ENCODE results near the gene RAVER2.
"Not testable (repeated sequence)": the region's sequence is repeated elsewhere in the genome, so short reads cannot be mapped to it uniquely, and the experiment has no call there.

Gene RAVER2

DNA sequence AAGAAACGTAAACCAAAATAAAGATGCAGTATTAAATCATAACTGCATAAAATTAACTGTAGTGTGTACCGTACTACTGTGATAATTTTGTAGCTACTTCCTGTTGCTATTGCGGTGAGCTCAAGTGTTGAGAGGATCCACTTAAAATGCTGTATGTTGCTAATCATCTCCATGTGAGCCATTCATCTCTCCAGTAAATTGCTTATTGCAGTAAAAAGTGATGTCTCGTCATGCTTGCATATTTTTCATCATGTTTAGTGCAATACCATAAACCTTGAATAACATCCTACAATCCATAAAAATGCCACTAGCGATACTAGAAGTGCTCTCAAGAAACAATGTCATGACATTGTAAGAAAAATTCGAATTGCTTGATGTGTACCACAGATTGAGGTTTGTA lies 66.3 kb downstream of the RAVER2 start:
- DNase-seq (ENCODE audit: low spot score) = no peak

DNA sequence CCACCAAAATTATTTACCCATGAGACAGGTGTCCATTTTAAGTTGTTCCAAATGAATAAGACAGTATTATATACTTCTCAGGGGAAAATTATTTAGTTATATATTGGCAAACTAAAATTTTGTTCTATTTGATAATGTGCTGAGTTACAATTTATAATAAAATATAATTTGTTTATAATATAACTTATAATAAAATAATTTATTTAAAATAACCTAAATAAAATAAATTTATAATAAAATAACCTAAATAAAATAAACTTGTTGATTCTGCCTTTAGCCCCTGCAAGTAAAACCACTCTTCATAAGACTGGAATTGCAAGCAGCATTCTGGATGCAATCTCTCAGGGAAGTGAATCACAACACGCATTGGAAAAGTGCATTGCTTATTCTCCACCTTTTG lies 69.6 kb downstream of the RAVER2 start:
- no peak for DNase-seq (ENCODE audit: low spot score)

DNA sequence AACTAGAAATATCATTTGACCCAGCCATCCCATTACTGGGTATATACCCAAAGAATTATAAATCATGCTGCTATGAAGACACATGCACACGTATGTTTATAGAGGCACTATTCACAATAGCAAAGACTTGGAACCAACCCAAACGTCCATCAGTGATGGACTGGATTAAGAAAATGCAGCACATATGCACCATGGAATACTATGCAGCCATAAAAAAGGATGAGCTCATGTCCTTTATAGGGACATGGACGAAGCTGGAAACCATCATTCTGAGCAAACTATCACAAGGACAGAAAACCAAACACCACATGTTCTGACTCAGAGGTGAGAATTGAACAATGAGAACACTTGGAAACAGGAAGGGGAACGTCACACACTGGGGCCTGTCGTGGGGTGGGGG lies 72.5 kb downstream of the RAVER2 start:
- DNase-seq (ENCODE audit: low spot score) = not testable (repeated sequence)

DNA sequence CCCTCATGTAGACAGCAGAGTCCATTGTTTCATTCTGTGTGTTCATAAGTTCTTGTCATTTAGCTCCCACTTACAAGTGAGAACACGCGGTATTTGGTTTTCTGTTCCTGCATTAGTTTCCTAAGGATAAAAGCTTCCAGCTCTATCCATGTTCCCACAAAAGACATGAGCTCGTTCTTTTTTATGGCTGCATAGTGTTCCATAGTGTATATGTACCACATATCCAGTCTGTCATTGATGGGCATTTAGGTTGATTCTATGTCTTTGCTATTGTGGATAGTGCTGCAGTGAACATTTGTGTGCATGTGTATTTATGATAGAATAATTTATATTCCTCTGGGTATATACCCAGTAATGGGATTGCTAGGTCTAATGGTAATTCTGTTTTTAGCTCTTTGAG lies 75.7 kb downstream of the RAVER2 start:
- not testable (repeated sequence) for DNase-seq (ENCODE audit: low spot score)

DNA sequence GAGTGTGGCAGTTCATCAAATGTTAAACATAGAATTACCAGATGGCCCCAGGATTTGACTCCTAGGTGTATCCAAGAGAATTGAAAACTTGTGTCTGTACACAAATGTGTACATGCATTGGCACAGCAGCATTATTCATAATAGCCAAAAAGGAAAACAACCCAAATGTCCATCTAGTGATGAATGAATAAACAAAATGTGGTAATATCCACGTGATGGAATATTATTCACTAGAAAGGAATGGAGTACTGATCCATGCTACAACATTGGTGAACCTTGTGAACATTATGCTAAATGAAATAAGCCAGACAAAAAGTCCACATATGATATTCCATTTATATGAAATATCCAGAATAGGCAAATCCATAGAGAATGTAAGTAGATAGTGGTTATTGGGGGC lies 77.7 kb downstream of the RAVER2 start:
- DNase-seq (ENCODE audit: low spot score) = no peak

DNA sequence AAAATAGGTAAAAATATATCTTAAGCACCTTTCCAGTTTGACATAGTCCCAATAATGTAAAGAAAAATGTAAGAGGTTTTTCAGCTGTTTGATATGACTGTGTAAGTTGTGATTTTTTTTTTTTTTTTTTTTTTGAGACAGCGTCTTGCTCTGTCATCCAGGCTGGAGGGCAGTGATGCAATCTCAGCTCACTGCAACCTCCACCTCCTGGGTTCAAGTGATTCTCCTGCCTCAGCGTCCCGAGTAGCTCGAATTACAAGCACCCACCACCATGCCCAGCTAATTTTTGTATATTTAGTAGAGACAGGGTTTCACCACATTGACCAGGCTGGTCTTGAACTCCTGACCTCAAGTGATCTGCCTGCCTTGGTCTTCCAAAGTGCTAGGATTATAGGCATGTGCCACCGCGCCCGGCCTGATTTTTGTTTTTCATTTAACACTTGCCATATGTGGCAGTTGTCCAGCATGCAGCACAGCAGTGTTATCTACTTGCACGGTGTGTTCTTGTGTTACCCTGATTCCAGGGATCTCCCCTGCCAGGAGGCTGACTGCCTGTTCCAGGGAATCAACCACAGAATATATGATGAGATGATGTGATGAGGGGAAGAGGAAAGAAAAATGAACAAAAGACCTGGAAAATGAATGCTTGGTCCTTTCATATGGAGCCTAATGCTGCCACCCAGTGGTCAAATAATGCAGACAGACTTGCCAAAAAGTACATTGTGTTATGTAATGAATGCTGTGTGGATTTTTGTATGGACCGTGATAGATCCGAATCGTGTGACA lies 79.0 kb downstream of the RAVER2 start:
- DNase-seq (ENCODE audit: low spot score) = peak; percentile 74

DNA sequence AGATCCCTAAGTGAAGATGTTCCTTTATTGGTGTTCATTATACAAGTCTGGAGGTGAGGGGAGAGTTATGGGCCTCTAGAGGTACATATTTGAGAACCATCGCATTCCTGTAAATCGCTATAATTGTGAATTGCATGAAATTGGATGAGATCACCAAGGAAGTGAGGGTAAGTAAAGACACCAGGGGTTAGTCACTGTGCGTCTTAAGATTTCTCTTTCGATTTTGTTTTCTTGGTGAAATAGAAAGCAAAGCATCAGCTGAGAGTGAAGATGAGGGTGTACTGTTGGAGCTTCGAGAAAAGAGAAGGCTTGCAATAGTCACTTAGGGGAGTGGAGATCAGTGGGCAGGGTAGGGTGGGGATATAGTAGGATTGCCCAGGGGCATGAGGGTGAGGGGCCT lies 82.1 kb downstream of the RAVER2 start:
- DNase-seq (ENCODE audit: low spot score) = peak; percentile 47

DNA sequence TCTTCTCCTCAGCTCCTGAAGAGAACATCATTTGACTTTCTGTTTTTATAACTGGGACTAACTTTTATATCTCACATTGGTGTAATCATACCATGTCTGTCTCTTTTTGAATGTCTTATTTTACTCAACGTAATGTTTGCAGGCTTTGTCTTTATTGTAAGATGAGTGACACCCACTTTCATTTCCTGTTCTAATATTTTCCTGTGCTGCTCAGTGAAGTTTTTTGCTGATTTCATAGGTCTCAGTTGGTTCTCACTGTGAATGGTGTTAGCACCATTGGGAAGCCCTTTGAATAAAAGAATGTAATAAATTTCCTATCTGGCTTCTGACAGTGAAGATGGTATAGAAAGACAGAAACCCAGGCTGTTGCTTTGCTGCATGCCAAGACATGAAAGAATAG lies 84.0 kb downstream of the RAVER2 start:
- DNase-seq (ENCODE audit: low spot score) = no peak

DNA sequence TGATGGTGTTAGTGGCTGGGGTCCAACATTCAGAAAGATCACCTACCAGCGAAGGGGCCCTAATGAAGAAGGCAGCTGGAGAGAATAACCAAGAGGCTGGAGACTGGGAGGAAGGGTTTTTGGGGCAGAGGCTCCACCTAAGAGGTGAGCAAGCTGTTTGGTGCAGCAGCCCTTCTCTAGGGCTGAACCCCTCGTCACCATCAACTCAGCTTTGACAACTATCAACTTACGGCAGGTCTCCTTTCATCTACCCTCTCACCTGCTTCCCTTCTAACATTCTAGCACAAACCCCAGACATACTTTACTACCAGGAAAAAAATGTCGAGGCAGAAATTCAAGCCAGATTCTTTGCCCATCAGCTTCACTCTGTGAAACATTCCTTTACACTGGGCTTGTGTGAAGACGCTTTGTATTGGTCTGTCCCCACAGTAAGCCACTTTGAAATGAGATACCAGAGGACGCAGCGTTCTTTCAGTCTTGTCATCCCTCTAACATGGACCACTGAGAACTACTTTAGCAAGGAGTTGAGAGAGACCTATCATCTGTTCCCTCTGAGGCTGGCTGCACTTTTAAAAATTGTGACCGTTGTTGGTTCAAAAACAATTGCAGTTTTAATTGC lies 84.6 kb downstream of the RAVER2 start:
- DNase-seq (ENCODE audit: low spot score) = no peak

DNA sequence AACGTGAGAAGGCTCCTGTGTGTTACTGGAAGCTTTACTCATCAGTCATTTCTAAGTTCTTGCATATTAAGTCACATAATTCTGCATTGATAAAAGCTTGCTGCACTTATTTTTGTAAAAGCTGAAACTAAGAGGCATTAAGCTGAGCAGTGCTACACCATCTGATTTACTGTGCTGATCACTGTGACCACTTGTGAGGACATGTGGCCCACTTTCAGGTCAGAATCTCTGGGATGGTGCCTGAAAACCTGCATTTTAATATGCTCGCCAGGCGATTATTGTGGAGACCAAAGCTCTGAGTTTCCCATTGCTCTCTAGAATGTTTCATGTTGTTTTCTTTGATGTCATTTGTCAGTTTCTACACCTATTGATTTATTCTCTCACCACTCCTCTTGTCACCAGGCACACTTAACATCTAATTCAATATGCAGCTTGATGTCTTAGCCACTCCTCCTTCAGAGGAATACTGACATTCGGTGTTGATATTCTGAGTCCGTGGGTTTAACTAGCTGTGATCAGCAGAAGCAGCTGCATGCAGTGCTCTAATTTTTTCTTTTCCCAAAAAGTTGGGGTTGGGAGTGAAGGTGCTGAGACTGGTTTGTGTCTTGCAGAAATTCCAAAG lies 85.3 kb downstream of the RAVER2 start:
- DNase-seq (ENCODE audit: low spot score) = no peak

DNA sequence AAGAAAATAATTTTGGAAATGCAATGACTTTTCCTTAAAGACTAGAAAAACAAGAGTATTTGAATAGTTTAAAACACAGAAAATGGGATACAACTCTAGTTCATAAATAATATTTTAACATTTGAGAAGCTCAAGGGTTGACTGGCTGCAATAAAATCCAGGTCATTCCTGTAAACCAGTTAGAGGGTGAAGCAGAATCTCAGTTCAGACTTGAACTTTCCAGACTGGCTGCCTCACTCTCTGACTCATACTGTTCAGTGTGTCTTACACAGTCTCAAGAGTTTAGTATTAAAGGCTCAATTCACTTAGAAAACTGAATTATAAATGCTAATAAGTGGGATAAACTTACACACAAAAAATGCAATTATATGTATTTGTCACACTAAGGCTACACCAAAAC lies 89.9 kb downstream of the RAVER2 start:
- DNase-seq (ENCODE audit: low spot score) = peak; percentile 65

DNA sequence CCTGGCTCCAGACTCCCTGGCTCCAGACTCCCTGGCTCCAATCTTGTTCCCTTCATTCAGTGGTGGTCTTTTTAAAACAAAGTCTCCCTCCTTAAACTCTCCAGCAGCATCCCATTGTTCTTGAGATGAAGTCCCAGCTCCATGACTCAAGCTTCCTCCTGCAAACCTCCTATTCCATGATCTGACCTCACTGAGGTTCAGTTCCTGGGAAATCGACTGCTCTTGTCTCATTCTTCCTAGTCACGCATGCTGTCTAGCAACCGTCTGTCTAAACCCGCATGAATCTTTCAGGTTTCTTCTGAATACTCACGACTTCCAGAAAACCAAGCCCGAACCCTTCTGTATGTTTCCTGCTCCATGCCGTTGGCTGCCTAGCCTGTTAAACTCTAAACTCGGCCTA lies 91.9 kb downstream of the RAVER2 start:
- no peak for DNase-seq (ENCODE audit: low spot score)

DNA sequence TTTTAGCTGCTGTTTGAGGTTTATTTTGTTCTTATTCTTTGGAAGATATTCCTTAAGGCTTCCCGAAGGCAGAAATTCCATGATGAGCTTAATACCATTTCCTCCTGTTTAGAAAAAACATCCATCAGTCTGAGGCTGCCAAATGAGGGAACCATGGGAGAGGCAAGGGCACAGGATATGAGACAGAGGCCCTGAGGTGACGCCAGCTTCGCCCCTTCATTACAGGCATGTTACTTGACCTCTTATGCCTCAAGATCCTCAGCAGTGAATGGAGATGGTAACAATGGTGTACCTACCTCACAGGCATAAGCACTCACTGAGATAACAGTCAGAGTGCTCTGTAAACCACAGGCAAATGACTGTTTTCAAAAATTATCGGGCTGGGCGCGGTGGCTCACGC lies 93.6 kb downstream of the RAVER2 start:
- DNase-seq (ENCODE audit: low spot score) = no peak

DNA sequence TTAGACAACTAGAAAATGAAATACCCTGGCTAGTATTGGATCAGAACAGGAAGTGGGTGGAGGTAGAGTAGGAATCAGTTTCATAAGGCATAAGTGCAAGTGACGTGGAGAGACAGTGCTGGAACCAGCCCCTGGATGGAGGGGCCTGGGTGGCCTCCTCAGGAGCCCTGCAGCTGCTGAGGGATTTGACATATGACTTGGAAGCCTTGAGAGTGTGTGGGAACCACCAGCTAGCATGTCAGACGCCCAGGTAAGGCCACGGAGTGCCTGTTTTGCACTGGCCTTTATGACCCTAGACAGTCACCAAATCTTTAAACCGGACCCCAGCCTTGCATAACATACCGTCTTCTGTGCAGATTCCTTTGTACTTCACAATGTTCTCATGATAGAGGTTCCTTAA lies 94.4 kb downstream of the RAVER2 start:
- no peak for DNase-seq (ENCODE audit: low spot score)

DNA sequence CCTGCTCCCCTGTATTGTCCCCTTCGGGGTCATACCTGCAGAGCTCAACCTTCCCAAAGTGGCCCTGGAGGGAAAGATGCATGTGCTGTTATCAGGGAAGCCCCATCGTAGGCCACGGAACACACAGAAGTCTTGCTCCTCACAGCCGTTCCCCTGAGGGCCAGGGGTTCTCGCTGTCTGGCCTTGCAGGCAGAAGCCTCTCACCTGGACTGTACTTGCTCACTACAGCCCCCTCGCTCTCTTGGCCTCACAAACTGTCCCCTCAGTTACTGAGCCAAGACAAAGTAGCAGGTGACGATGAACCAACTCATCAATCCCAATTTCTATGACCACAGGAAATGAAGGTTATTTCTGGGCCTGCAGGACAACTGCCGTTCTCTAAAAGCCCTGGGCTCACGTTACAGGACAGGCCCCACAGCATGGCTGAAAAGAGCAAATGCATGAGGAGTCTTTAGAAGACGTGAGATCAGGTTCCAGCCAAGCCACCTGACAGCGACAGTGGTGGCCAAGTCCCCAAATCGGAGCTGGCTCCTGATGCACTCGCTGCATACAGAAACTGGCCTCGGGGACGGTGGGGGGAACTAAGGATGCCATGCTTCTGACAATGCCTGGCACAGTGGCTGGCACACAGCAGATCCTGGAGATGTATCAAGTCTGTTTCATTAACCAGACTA lies 95.0 kb downstream of the RAVER2 start:
- no peak for DNase-seq (ENCODE audit: low spot score)

DNA sequence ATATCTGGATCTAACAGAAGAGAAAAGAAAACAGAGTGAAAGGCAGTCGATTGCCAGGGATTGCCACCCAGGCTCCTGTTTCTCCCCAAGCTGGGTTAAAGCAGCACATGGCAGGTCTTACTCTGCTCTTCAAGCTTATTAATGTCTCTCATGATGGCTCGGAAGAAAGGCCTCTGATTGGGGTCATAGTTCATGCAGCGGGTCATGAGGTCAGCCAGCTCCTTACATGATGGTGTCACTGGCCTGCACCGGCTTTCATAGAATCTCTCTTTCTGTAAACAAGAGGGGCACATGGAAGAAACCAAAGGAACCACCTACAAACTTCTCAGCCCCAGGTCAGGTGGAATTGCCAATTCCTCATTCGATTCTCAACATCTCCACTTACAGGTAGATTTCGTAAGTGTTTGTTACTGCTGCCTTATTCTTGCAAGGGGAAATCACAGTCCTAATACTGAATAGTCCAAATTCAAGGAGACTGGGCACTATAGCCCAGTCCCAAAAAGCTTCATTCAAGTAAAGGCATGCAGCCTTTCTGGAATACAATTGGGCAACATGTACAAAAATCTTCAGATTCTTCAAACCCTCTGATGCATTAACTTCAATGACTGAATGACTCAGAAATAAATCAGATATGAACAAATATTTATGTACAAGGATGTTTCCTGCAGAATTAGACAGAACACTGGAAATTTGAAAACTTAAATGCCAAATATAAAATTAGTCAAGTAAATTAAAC lies 96.6 kb downstream of the RAVER2 start:
- DNase-seq (ENCODE audit: low spot score) = peak; percentile 23

DNA sequence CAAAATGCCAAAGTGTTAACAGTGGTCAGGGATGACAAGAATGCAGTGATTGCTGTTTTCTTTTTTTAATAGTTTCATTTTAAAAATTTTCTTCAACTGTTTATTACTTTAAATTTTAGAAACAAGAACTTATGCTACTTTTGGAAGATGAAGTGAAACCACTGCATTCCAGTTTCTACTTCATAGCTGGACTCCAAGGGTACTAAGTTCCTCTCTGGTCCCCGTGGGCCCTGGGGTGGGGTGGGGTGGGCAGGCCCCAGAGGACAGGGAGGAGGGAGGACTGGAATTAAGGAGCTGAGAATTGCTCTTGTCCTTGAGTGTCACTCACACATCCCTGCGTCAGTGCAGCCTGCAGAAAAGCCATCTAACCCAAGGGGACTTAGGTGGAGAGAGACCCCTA lies 97.3 kb downstream of the RAVER2 start:
- no peak for DNase-seq (ENCODE audit: low spot score)

DNA sequence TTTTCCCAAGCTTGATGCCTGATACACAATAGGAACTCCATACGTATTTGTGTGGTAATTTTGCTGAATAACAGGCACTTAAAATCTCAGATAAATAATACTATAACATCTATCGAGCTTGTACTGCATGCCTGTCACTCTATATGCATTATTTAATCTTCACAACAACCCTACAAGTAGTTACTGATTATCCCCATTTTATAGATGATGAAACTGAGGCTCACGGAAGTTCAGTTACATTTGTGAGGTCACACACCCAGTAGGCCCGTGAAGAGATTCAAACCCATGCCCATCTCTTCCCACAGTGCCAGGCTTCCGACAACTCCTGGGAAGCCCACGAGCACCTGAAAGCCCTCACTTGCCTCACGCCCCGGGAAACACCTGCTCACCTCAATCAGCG lies 98.8 kb downstream of the RAVER2 start:
- DNase-seq (ENCODE audit: low spot score) = no peak

DNA sequence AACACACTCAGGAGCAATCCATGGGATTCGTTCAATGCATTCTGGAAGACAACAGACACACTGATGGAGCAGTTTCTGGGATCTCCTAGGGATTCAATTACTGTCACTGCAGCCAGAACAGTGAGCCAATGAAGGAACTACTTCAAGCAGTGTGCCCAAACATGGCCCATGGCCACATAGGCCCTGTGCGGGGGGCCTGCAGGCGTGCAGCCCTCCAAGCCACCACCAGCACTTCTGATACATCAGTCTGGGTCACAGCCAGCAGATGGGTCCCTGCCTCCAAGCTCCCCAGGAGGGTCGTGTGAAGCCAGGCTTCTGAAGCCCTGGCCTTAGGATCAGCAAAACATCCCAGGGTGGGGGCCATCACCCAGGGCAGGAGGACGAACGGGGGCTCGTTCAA lies 99.3 kb downstream of the RAVER2 start:
- no peak for DNase-seq (ENCODE audit: low spot score)

DNA sequence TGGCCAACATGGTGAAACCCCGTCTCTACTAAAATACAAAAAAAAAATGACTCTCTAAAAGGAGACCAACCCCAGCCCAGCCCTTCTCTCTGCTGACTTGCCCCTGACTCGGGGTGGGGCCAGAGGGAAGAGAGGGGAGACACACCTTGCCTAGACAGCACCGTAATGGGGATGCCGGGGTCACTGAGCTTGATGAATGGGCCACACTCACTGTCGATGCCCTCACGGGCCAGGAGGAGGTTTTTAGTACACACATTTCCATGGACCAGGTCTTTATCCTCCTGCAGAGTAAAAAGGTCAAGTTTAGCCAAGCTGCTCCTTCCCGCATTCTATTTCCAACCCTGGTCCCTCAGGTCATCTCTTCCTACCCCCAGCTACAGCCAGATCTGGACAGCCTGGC lies 99.7 kb downstream of the RAVER2 start:
- no peak for DNase-seq (ENCODE audit: low spot score)

DNA sequence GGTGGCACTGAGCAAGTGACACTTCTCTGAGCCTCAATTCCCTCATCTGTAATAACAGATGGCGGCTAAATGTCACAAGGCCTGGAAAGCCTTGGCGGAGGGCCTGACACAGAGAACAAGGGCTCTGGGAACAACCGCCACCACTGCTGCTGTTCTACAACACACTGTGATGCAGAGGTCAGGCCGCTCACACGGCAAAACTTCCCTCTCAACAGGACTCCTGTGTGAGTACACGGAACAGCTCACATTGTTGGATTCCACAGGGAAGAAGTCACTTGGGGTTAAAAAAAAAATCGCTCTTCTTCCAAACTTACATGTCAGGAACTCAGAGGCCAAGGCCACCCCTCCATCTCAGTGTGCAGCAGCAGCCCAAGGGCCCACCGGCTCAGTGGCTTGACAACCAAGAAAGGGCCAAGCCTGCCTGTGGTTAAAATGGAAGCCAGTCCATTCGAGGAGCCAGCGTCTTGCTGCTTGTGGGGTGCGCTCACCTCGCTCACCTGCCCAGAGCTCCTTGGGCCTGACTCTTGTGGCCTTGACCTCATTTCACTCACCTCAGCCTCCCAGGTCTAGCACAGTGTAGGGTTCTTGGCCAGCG lies 101.1 kb downstream of the RAVER2 start:
- no peak for DNase-seq (ENCODE audit: low spot score)

Data from kidney tubule cell (primary cell).